PC-9 (cell line): Measurements from ENCODE around the gene FAM13B. TPM values are rescaled to one million over a fixed set of nuclear protein-coding genes. Genes with fewer than 3 reads are reported as not detected.

Experiments used
- BruUV-seq: library from RNA; stranded (reverse); fragments of 400-500 nt; replicated peaks from 2 replicates; lab custom pipeline; 2021; lab: Mats Ljungman, UMichigan
- CTCF ChIA-PET: fragments of 300-600 bp; sonication (Branson Sonifier 250); formaldehyde crosslinking; loops from one replicate; lab custom pipeline; 2022; ENCODE audit warnings: antibody characterized with exemption; lab: Charles Lee
- POLR2A ChIA-PET: fragments of 300-600 bp; sonication (Branson Sonifier 250); formaldehyde crosslinking; loops from one replicate; lab custom pipeline; 2022; ENCODE audit warnings: antibody characterized with exemption; ENCODE audit not compliant: unreplicated experiment; lab: Charles Lee
- DNase-seq, 2 experiments: peaks; one replicate each; pipeline versions ENCODE4 v3.0.0 to v3.0.0-alpha.2; 2015 to 2022; ENCODE audit warnings: mixed read lengths in 1 of 2
- H2AFZ ChIP-seq: fragments of 200-600 bp; sonication (generic); 2 replicates; pipeline ENCODE4 v1.8.1; 2017; ENCODE audit warnings: antibody characterized with exemption
- H3F3A ChIP-seq: fragments of 200-600 bp; sonication (generic); 2 replicates; pipeline ENCODE4 v1.8.1; 2017; ENCODE audit warnings: antibody characterized with exemption, mild to moderate bottlenecking, low read depth; ENCODE audit not compliant: insufficient read depth
- H3K27ac ChIP-seq: fragments of 200-600 bp; sonication (generic); 2 replicates; pipeline ENCODE4 v1.6.1; 2016; ENCODE audit warnings: mixed run types
- H3K27me3 ChIP-seq: fragments of 200-600 bp; sonication (generic); 2 replicates; pipeline ENCODE4 v1.6.1; 2016; ENCODE audit warnings: low read depth, mixed run types; ENCODE audit not compliant: insufficient read depth
- H3K36me3 ChIP-seq: fragments of 200-600 bp; sonication (generic); 2 replicates; pipeline ENCODE4 v1.6.1; 2016; ENCODE audit warnings: low read depth, mixed run types
- H3K4me1 ChIP-seq: fragments of 200-600 bp; sonication (generic); replicated peaks from 2 replicates; pipeline ENCODE4 v1.6.1; 2016; ENCODE audit warnings: mixed run types; ENCODE audit not compliant: insufficient read depth
- H3K4me2 ChIP-seq: fragments of 200-600 bp; sonication (generic); 2 replicates; pipeline ENCODE4 v1.6.1; 2017; ENCODE audit warnings: mixed run types
- H3K4me3 ChIP-seq: fragments of 200-600 bp; sonication (generic); 2 replicates; pipeline ENCODE4 v1.6.1; 2016; ENCODE audit warnings: mixed run types
- H3K79me2 ChIP-seq: fragments of 200-600 bp; sonication (generic); 2 replicates; pipeline ENCODE4 v1.6.1; 2017; ENCODE audit warnings: low read depth, mixed run types
- H3K9me2 ChIP-seq: fragments of 200-600 bp; sonication (generic); 2 replicates; pipeline ENCODE4 v1.8.1; 2017; ENCODE audit warnings: mild to moderate bottlenecking; ENCODE audit not compliant: insufficient read depth
- H3K9me3 ChIP-seq: fragments of 200-600 bp; sonication (generic); 2 replicates; pipeline ENCODE4 v1.8.1; 2016; ENCODE audit warnings: low read depth; ENCODE audit not compliant: insufficient read depth
- H4K20me1 ChIP-seq: fragments of 200-600 bp; sonication (generic); 2 replicates; pipeline ENCODE4 v1.8.1; 2017; ENCODE audit not compliant: insufficient read depth
- EZH2 ChIP-seq: fragments of 200-600 bp; sonication (generic); IDR thresholded peaks from 2 replicates; pipeline ENCODE4 v1.8.0; 2017; ENCODE audit warnings: antibody characterized with exemption, low read depth
- intact Hi-C: fragments of 100-400 bp; cut with micrococcal nuclease; formaldehyde crosslinking; loops from one replicate; pipeline ENCODE4 v1.10.0; 2022; ENCODE audit not compliant: unreplicated experiment
- total RNA-seq: library from RNA; stranded (reverse); gene quantifications from 2 replicates; pipeline ENCODE4 v1.2.3, GENCODE V29; 2021
- TF ChIP-seq, protein P1 (sequence below): fragments of 200-600 bp; sonication (generic); conservative IDR thresholded peaks from 2 replicates; pipeline ENCODE4 v1.6.1; 2017; ENCODE audit warnings: mixed run types, antibody characterized with exemption, mild to moderate bottlenecking, moderate library complexity

The FAM13B gene
- total RNA-seq, 1 experiment from 2014 or later: 25.1 TPM

DNA sequence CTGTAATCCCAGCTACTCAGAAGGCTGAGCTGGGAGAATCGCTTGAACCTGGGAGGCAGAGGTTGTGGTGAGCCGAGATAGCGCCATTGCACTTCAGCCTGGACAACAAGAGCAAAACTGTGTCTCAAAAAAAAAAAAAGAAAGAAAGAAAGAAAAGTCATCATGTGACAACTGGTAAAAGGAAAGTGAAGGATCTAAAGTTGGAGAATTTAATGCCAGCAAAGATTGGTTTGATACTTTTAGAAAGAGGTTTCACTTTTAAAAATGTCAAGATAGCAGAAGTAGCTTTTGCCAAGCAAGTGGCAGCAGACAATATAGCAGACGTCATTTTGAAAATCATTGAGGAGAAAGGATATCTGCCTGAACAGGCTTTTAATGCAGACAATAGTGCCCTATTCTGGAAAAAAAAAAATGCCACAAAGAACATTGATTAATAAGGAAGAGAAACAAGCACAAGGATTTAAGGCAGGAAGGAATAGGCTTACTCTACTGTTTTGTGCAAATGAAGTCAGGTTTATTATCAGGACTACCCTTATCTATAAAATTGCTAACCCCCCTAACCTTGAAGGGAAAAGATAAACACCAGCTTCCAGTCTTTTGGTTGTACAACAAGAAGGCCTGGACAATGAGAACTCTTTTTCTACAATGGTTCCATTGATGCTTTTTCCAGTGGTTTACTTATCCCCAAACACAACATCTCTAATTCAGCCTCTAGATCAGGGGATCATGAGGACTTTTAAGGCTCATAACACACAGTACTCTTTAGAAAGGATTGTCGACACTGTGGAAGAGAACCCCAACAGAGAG, 131.7 kb downstream of the FAM13B start:
- TF ChIP-seq, protein P1, sequence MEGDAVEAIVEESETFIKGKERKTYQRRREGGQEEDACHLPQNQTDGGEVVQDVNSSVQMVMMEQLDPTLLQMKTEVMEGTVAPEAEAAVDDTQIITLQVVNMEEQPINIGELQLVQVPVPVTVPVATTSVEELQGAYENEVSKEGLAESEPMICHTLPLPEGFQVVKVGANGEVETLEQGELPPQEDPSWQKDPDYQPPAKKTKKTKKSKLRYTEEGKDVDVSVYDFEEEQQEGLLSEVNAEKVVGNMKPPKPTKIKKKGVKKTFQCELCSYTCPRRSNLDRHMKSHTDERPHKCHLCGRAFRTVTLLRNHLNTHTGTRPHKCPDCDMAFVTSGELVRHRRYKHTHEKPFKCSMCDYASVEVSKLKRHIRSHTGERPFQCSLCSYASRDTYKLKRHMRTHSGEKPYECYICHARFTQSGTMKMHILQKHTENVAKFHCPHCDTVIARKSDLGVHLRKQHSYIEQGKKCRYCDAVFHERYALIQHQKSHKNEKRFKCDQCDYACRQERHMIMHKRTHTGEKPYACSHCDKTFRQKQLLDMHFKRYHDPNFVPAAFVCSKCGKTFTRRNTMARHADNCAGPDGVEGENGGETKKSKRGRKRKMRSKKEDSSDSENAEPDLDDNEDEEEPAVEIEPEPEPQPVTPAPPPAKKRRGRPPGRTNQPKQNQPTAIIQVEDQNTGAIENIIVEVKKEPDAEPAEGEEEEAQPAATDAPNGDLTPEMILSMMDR: no peak
- no peak for TF ChIP-seq EZH2
- CTCF ChIA-PET: no interaction called here

DNA sequence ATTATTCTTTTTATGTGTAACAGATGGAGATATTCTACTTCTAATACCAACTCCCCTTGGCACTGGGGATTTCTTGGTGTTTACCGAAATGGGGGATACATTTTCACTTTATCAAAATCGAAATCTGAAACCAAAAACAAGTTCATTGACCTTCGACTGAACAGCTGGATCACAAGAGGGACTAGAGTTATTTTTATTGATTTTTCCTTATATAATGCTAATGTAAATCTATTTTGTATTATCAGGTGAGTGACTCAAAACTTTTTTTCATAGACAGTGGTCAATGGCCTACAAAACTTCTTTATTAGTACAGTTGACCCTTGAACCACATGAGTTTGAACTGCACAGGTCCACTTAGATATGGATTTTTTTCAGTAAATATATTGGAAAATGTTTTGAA, 133.4 kb downstream of the FAM13B start:
- no peak overlapping the region for H3K4me2 ChIP-seq
- H4K20me1 ChIP-seq: no peaks in the 10 kb centered on the region
- no peaks in the 10 kb centered on the region for H3K79me2 ChIP-seq
- TF ChIP-seq EZH2: no peak
- ChIA-PET POLR2A (no interaction called here), CTCF (no interaction called here)
- H3K27ac ChIP-seq: no peak overlapping the region
- H3K9me3 ChIP-seq: no peaks in the 10 kb centered on the region
- H2AFZ ChIP-seq: no peak overlapping the region
- H3K9me2 ChIP-seq: no peaks in the 10 kb centered on the region; the same call in 1 of the 2 replicates
- H3K4me1 ChIP-seq: peaks cover 4% of the 10 kb centered on the region; the same call in 1 of the 2 replicates
- no peaks in the 10 kb centered on the region for H3K36me3 ChIP-seq
- intact Hi-C loops: no loop called here
- no TSS peak for BruUV-seq
- H3F3A ChIP-seq: no peaks in the 10 kb centered on the region
- no peaks in the 10 kb centered on the region for H3K27me3 ChIP-seq
- DNase-seq: no peak
- H3K4me3 ChIP-seq: no peak overlapping the region

More for the DNA sequence above, 131.7 kb downstream of the FAM13B start:
- Histone ChIP-seq H3K4me3 (no peak overlapping the region), H4K20me1 (no peaks in the 10 kb centered on the region), H2AFZ (no peak overlapping the region), H3K36me3 (no peaks in the 10 kb centered on the region), H3F3A (no peaks in the 10 kb centered on the region), H3K4me1 (no peaks in the 10 kb centered on the region), H3K79me2 (no peaks in the 10 kb centered on the region), H3K27me3 (no peaks in the 10 kb centered on the region), H3K9me3 (no peaks in the 10 kb centered on the region), H3K9me2 (no peaks in the 10 kb centered on the region; the same call in 1 of the 2 replicates), H3K4me2 (no peak overlapping the region), H3K27ac (no peak overlapping the region)
- BruUV-seq: no TSS peak
- intact Hi-C loops: no loop called here
- POLR2A ChIA-PET: interaction anchor here (0.5 to 0.7 kb wide), 2 partner anchors 12 to 115 kb away, joined by 3 to 11 read pairs; partner anchors contain the start of gene PKD2L2
- DNase-seq: no peak

DNA sequence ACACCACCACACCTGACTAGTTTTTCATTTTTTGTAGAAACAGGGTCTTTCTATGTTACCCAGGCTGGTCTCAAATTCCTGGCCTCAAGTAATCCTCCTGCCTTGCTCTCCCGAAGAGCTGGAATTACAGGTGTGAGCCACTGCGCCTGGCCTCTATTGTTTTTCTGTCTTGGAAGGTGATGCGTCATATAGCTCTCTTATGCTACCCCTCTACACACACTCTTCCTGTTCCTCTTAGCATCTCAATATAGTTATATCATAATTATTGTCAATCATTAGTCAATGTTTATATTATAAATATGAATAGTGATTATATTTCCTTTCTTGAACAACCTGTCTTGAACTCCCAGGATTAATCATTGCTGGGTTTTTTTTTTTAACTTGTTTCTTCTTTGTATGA, 136.3 kb downstream of the FAM13B start:
- ChIA-PET CTCF (no interaction called here), POLR2A (interaction anchor here (0.5 to 0.6 kb wide), 2 partner anchors 9 to 63 kb away, joined by 4 to 10 read pairs; no protein-coding TSS in a partner anchor)
- intact Hi-C loops: no loop called here
- no peak overlapping the region for H3K4me2 ChIP-seq
- H3K9me2 ChIP-seq: no peaks in the 10 kb centered on the region
- no peaks in the 10 kb centered on the region for H3K79me2 ChIP-seq
- no TSS peak for BruUV-seq
- no peak overlapping the region for H2AFZ ChIP-seq
- H3F3A ChIP-seq: no peaks in the 10 kb centered on the region; the same call in 1 of the 2 replicates
- H3K27ac ChIP-seq: no peak overlapping the region
- no peaks in the 10 kb centered on the region for H3K9me3 ChIP-seq
- H3K27me3 ChIP-seq: no peaks in the 10 kb centered on the region
- no peak overlapping the region for H3K4me3 ChIP-seq
- no peaks in the 10 kb centered on the region for H3K36me3 ChIP-seq
- no peak for DNase-seq
- no peak for TF ChIP-seq EZH2
- TF ChIP-seq, protein P1: no peak
- no peaks in the 10 kb centered on the region for H4K20me1 ChIP-seq
- peaks cover 6% of the 10 kb centered on the region; the same call in 1 of the 2 replicates for H3K4me1 ChIP-seq
